HepG2 (cell line): ENCODE measurements around the gene ST6GALNAC3. TPM values are rescaled to one million over a fixed set of nuclear protein-coding genes. Genes with fewer than 3 reads are reported as not detected.

Source experiments
- ATAC-seq: fragments of 200-7000 bp; cut with Tn5 transposase; 3 replicates; pipeline ENCODE4 v1.9.1; 2020; ENCODE audit warnings: mild to moderate bottlenecking, moderate library complexity
- BruUV-seq: library from RNA; stranded (reverse); fragments of 400-500 nt; replicated peaks from 2 replicates; lab custom pipeline; 2021; lab: Mats Ljungman, UMichigan
- CTCF ChIA-PET: fragments of 300-600 bp; formaldehyde crosslinking; extraction: SDS; loops from one replicate; lab custom pipeline; 2021; ENCODE audit warnings: low total read pairs, inconsistent platforms, low intra/inter-chr PET ratio; lab: Yijun Ruan, JAX
- POLR2A ChIA-PET: fragments of 350-600 bp; sonication (Branson Sonifier 250); formaldehyde crosslinking; loops from one replicate; lab custom pipeline; 2020; ENCODE audit warnings: antibody characterized with exemption, inconsistent platforms; lab: Yijun Ruan, JAX
- DNase-seq: peaks from one replicate; pipeline ENCODE4 v3.0.0-alpha.2; 2015; ENCODE audit warnings: low spot score
- FAIRE-seq: peaks from 3 replicates; lab custom pipeline; 2011; peaks lifted over from hg19 to GRCh38; lab: Jason Lieb, UNC
- H2AFZ ChIP-seq: one replicate; pipeline ENCODE4 v1.6.1; 2011; ENCODE audit warnings: low read length, inconsistent platforms
- H3K27ac ChIP-seq: fragments of 300-600 bp; 3 replicates; pipeline ENCODE4 v1.8.0; 2011; ENCODE audit warnings: mixed run types, mild to moderate bottlenecking, mixed read lengths, low read length, inconsistent platforms; ENCODE audit not compliant: insufficient read depth; ENCODE audit errors: extremely low read length
- H3K27me3 ChIP-seq, 2 experiments: fragments of 200-600 bp in 1 of 2; 2 replicates in 1 of 2; 3 replicates in 1 of 2; pipeline versions ENCODE4 v1.6.0 to v1.8.0; 2011; ENCODE audit warnings: low read length in 2 of 2, mild to moderate bottlenecking in 2 of 2, moderate library complexity in 2 of 2, inconsistent platforms in 1 of 2; ENCODE audit not compliant: insufficient read depth in 2 of 2, control insufficient read depth in 1 of 2
- H3K36me3 ChIP-seq, 2 experiments: fragments of 200-600 bp in 1 of 2; replicated peaks in 1 of 2; 2 replicates in 1 of 2; 3 replicates in 1 of 2; pipeline versions ENCODE4 v1.5.1 to v1.8.0; 2011; ENCODE audit warnings: low read length in 2 of 2, inconsistent platforms in 1 of 2; ENCODE audit not compliant: insufficient read depth in 2 of 2, control insufficient read depth in 1 of 2
- H3K4me1 ChIP-seq: 2 replicates; pipeline ENCODE4 v1.5.1; 2012; ENCODE audit warnings: low read length, inconsistent platforms; ENCODE audit not compliant: insufficient read depth
- H3K4me2 ChIP-seq: 2 replicates; pipeline ENCODE4 v1.6.0; 2011; ENCODE audit warnings: low read depth, low read length, inconsistent platforms
- H3K4me3 ChIP-seq, 3 experiments: fragments of 200-600 bp in 1 of 3; sonication (generic), shearing (Covaris generic) in 1 of 3; replicated peaks in 1 of 3; 2 replicates each; pipeline ENCODE4 v1.5.1; 2011 to 2016; ENCODE audit warnings: low read length in 3 of 3, inconsistent platforms in 2 of 3, low read depth in 2 of 3, mild to moderate bottlenecking in 2 of 3, control low read depth in 1 of 3, mixed read lengths in 1 of 3; ENCODE audit not compliant: insufficient read depth in 1 of 3
- H3K79me2 ChIP-seq: one replicate; pipeline ENCODE4 v1.6.1; 2011; ENCODE audit warnings: low read length, inconsistent platforms; ENCODE audit not compliant: insufficient read depth
- H3K9ac ChIP-seq: 2 replicates; pipeline ENCODE4 v1.6.0; 2011; ENCODE audit warnings: mild to moderate bottlenecking, low read depth, low read length, inconsistent platforms; ENCODE audit not compliant: insufficient read depth
- H3K9me3 ChIP-seq: 2 replicates; pipeline ENCODE4 v1.5.1; 2012; ENCODE audit warnings: mild to moderate bottlenecking, low read length
- H4K20me1 ChIP-seq: 2 replicates; pipeline ENCODE4 v1.6.0; 2011; ENCODE audit warnings: inconsistent platforms, mild to moderate bottlenecking, low read length, moderate library complexity; ENCODE audit not compliant: insufficient read depth
- FOSL1 ChIP-seq: sonication (generic); formaldehyde crosslinking; IDR thresholded peaks from 2 replicates; pipeline ENCODE4 v1.9.0; 2021; ENCODE audit warnings: missing genetic modification reagents, borderline replicate concordance
- SALL1 ChIP-seq: sonication (generic); formaldehyde crosslinking; IDR thresholded peaks from 2 replicates; pipeline ENCODE4 v1.8.0; 2022; ENCODE audit warnings: mild to moderate bottlenecking, missing genetic modification reagents
- ZBTB7B ChIP-seq: sonication (generic); formaldehyde crosslinking; IDR thresholded peaks from 2 replicates; pipeline ENCODE4 v1.4.0; 2020; ENCODE audit warnings: missing genetic modification reagents
- ZNF121 ChIP-seq: sonication (generic); formaldehyde crosslinking; IDR thresholded peaks from 2 replicates; pipeline ENCODE4 v1.5.0; 2020; ENCODE audit warnings: mild to moderate bottlenecking, missing genetic modification reagents
- ZNF562 ChIP-seq: sonication (generic); formaldehyde crosslinking; IDR thresholded peaks from 2 replicates; pipeline ENCODE4 v1.8.0; 2022; ENCODE audit warnings: missing genetic modification reagents, borderline replicate concordance
- WGBS: methylation state at CpG from one replicate; pipeline ENCODE4 v1.1.6; 2017; ENCODE audit warnings: low lambda C conversion rate; 5-methylcytosine and 5-hydroxymethylcytosine counted together
- in situ Hi-C: cut with HindIII; loops from 2 replicates; pipeline ENCODE4 v1.10.0; 2017; ENCODE audit warnings: low pct_unique_long_range_greater_than_20kb; ENCODE audit not compliant: extremely low pct_ligation_motif_present
- intact Hi-C: fragments of 100-400 bp; cut with micrococcal nuclease; formaldehyde crosslinking; loops from one replicate; pipeline ENCODE4 v1.10.0; 2022; ENCODE audit not compliant: unreplicated experiment
- polyA plus RNA-seq, 8 experiments: library from polyadenylated mRNA; depleted of rRNA in 3 of 8; stranded (reverse) in 7 of 8; unstranded in 1 of 8; fragments of >200 nt; fragmentation: Illumina TruSeq in 4 of 8; extraction: Trizol in 4 of 8; gene quantifications; 2 replicates each; pipeline versions ENCODE4 v1.2.1 to v1.2.3, GENCODE V29; 2011 to 2016; ENCODE audit warnings: low read depth in 4 of 8, missing spikeins in 1 of 8, mixed read lengths in 1 of 8; ENCODE audit not compliant: insufficient read depth in 1 of 8
- total RNA-seq, 5 experiments: library from RNA; depleted of rRNA; stranded (reverse); fragments of >200 nt; fragmentation: Illumina TruSeq; extraction: Trizol; gene quantifications; 2 replicates each; pipeline ENCODE4 v1.2.3, GENCODE V29; 2016; ENCODE audit warnings: low read depth in 1 of 5
- TF ChIP-seq, protein P1 (sequence below): sonication (generic); formaldehyde crosslinking; conservative IDR thresholded peaks from 2 replicates; pipeline ENCODE4 v1.4.0; 2020; ENCODE audit warnings: missing genetic modification reagents

Gene ST6GALNAC3
- total and polyA plus RNA-seq, 2 of the 13 experiments (the other 11 are each of a cell fraction or from before 2014, with no cell fraction given) = not detected

DNA sequence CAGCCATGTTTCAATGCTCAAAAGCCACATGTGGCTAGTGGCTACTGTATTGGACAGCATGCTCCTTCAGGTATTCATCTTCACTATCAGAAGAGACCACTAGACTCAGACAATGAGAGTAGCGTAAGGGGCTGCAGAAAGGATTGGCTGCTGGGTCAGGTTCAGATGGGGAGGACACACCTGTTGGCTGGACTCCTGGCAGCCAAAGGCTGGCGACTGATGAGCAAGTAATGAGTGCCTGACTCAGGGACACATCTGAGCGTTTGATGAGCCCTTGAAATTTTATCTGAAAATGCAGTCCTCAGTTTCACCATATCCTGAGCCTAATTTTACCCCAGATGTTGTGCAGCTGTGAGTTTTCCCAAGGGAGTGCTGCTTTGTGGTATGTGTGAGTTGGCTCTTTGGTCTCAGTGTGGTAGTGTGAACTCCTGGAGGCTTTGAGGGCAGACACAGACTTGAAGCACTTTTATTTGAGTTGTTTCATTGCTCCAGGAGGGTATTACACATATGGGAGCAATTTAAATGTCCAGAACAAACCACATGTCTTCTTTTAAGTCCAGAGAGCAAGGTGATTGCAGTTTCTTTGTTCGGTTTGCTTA, 9.6 kb downstream of the ST6GALNAC3 start (continued):
- TF ChIP-seq, protein P1, sequence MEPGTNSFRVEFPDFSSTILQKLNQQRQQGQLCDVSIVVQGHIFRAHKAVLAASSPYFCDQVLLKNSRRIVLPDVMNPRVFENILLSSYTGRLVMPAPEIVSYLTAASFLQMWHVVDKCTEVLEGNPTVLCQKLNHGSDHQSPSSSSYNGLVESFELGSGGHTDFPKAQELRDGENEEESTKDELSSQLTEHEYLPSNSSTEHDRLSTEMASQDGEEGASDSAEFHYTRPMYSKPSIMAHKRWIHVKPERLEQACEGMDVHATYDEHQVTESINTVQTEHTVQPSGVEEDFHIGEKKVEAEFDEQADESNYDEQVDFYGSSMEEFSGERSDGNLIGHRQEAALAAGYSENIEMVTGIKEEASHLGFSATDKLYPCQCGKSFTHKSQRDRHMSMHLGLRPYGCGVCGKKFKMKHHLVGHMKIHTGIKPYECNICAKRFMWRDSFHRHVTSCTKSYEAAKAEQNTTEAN (CRISPR knock-in tag) = no peak
- TF ChIP-seq FOSL1 (CRISPR knock-in tag) = no peak
- no peak for TF ChIP-seq SALL1 (CRISPR knock-in tag)
- TF ChIP-seq, all 625 proteins: peak for 0

- DNase-seq (no peak), ATAC-seq (no peak), FAIRE-seq (no peak)
- Histone ChIP-seq H3K9me3 (no peaks in the 10 kb centered on the region), H3K9ac (no peak overlapping the region), H3K36me3 (no peaks in the 10 kb centered on the region), H3K79me2 (no peaks in the 10 kb centered on the region), H4K20me1 (no peaks in the 10 kb centered on the region), H3K4me1 (no peaks in the 10 kb centered on the region), H3K27ac (no peak overlapping the region), H3K4me2 (no peak overlapping the region), H2AFZ (no peak overlapping the region), H3K27me3 (peaks cover 0 to 4% of the 10 kb centered on the region in 2 experiments; a peak in 1 of 5 replicates), H3K4me3 (no peak overlapping the region)
- BruUV-seq = no TSS peak
- intact Hi-C loops = no loop called here
- in situ Hi-C loops = no loop called here
- WGBS = 0% methylated on average over 3 of the region's 3 CpGs
- TF ChIP-seq ZBTB7B (CRISPR knock-in tag) (no peak), ZNF562 (CRISPR knock-in tag) (no peak), ZNF121 (CRISPR knock-in tag) (no peak)
- CTCF ChIA-PET = no interaction called here
- POLR2A ChIA-PET = no interaction called here
Measured at GRCh38 chr1:76084685-76085084, 10.1 kb downstream of the ST6GALNAC3 start.
